Kidney epithelial cell (primary cell): ENCODE measurements around the gene ABLIM1. TPM values are rescaled to one million over a fixed set of nuclear protein-coding genes. Genes with fewer than 3 reads are reported as not detected.

Experiments used
- DNase-seq: peaks from one replicate; pipeline ENCODE4 v3.0.0-alpha.2; 2010; ENCODE audit warnings: low read depth
- H3K27me3 ChIP-seq: 2 replicates; pipeline ENCODE4 v1.6.0; 2011; ENCODE audit warnings: low read length; ENCODE audit not compliant: control insufficient read depth, insufficient read depth
- H3K36me3 ChIP-seq: 2 replicates; pipeline ENCODE4 v1.5.1; 2011; ENCODE audit warnings: low read length; ENCODE audit not compliant: control insufficient read depth, insufficient read depth
- H3K4me3 ChIP-seq: 2 replicates; pipeline ENCODE4 v1.5.1; 2011; ENCODE audit warnings: low read depth, mild to moderate bottlenecking, control low read depth, low read length
- total RNA-seq: library from RNA; depleted of rRNA; stranded (reverse); fragments of >200 nt; gene quantifications from 2 replicates; pipeline ENCODE4 v1.2.3, GENCODE V29; 2015
- TF ChIP-seq, protein P1 (sequence below): IDR thresholded peaks from 2 replicates; pipeline ENCODE4 v1.5.1; 2011; ENCODE audit warnings: mild to moderate bottlenecking, moderate library complexity, low read length, control low read depth, inconsistent platforms; ENCODE audit not compliant: insufficient read depth, poor library complexity, severe bottlenecking

Gene ABLIM1
- total RNA-seq, 1 donor from 2014 or later, result 41.9 TPM

DNA sequence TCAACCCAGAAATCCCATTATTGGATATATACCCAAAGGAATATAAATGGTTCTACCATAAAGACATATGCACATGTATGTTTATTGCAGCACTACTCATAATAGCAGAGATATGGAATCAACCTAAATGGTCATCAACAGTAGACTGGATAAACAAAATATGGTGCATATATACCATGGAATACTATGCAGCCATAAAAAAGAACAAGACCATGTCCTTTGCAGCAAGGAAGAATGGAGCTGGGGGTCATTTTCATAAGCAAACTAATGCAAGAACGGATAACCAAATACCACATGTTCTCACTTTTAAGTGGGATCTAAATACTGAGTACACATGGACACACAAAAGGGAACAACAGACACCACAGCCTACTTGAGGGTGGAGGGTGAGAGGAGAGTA lies 251.6 kb downstream of the ABLIM1 start:
- DNase-seq, result no peak
- Histone ChIP-seq H3K27me3 (no peaks in the 10 kb centered on the region), H3K4me3 (no peak overlapping the region), H3K36me3 (no peaks in the 10 kb centered on the region)
- TF ChIP-seq, protein P1, sequence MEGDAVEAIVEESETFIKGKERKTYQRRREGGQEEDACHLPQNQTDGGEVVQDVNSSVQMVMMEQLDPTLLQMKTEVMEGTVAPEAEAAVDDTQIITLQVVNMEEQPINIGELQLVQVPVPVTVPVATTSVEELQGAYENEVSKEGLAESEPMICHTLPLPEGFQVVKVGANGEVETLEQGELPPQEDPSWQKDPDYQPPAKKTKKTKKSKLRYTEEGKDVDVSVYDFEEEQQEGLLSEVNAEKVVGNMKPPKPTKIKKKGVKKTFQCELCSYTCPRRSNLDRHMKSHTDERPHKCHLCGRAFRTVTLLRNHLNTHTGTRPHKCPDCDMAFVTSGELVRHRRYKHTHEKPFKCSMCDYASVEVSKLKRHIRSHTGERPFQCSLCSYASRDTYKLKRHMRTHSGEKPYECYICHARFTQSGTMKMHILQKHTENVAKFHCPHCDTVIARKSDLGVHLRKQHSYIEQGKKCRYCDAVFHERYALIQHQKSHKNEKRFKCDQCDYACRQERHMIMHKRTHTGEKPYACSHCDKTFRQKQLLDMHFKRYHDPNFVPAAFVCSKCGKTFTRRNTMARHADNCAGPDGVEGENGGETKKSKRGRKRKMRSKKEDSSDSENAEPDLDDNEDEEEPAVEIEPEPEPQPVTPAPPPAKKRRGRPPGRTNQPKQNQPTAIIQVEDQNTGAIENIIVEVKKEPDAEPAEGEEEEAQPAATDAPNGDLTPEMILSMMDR, result no peak

DNA sequence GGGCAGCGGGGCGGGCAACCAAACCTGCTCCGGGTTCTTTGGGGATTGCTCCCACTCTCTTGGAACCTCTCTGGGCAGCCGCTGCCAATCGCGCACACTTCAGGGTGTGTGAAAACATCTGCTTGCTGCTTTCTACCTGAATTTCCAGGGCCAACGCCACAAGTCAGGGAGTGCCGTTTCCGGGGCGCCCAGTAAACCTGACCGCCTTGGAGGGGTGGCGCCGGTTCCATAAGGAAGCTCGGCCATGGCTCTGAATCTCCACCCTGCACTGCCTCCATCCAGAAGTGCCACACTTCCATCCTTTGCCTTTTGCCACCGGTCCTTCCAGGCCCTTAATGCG lies 253.1 kb downstream of the ABLIM1 start:
- no peaks in the 10 kb centered on the region for H3K36me3 ChIP-seq
- no peak for DNase-seq
- TF ChIP-seq, protein P1, result no peak
- no peaks in the 10 kb centered on the region for H3K27me3 ChIP-seq
- H3K4me3 ChIP-seq, result peak overlapping the region; percentile 78

DNA sequence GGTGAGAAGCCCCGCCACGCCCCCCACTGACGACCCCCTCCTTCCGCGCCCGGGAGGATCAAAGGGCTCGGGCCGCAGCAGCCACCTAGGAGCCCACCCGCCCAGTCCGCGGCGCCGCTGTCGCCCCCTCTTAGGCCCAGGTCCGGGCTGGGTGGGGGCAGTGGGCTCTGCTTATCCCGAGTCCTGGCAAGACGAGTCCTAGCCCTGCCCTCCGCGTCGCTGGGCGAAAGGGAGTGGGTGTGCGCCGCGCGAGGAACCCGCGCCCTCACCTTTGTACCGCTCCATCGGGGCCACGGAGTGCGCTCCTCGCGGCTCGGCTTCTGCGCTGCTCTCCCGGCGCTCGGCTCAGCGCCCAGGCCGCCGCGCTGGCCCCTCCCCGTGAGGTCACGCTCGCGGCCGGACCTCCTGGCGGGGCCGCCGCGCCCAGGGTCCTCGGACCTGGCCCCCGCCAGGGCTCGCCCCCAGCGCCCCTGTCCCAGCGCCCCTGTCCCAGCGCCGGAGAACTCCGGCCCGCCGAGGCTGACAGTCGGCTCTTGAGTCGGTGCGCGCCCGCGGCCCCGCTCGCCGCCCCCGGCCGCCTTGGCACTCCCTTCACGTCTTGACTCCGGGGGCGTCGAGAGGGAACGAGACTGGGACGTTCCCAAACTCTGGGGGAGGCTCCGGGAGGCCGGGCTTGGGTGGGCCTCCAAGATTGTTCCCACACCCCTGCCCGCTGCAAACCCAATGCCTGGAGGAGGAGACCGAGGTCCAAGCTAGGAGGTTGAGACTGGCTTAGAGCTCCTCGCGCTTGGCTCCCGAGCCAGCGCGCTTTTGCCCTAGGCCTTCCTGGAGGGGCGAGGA lies 253.7 kb downstream of the ABLIM1 start, which contains the start of gene AFAP1L2:
AFAP1L2 (minus strand) TSS at position 332 of the 840 bp plus-strand sequence; CDS start at position 285, 47 bp downstream.
- Histone ChIP-seq H3K4me3 (peak within 1 kb of the TSS; percentile 78), H3K27me3 (no peaks in the 10 kb centered on the region), H3K36me3 (no peaks in the 10 kb centered on the region)
- DNase-seq, result no peak
- TF ChIP-seq, protein P1, result no peak

DNA sequence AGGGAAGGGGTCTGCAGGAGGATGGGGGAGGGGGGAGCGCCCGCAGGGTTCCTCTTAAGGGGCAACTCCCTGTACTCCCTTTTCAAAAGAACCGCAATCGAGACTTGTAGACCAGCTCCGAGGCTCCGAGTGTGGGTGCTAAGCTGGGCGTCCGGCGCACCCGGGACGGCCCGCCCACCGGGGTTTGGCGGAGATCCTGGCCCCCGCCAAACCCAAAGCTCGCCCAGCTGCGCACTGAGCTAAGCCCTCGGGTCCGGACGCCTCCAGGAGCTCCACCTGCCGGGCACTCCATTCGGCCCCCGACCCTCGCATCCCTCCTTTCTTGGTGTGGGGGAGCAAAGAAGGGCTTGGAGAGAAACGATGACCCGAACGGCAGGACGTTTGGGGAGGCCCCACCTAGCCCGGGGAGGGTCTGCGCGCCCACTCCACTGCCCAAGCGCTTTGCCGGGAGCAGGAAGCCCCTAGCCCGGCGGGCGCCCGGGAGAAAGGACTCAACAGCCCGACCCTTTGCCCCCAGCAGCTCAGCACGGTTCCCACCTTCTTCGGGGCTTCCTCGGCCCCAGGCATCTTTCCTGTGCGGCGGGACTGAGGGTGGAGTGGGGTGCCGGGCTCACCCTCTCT lies 254.4 kb downstream of the ABLIM1 start:
- Histone ChIP-seq H3K4me3 (peak overlapping the region; percentile 78), H3K27me3 (no peaks in the 10 kb centered on the region), H3K36me3 (no peaks in the 10 kb centered on the region)
- no peak for DNase-seq
- TF ChIP-seq, protein P1, result peak; percentile 62

DNA sequence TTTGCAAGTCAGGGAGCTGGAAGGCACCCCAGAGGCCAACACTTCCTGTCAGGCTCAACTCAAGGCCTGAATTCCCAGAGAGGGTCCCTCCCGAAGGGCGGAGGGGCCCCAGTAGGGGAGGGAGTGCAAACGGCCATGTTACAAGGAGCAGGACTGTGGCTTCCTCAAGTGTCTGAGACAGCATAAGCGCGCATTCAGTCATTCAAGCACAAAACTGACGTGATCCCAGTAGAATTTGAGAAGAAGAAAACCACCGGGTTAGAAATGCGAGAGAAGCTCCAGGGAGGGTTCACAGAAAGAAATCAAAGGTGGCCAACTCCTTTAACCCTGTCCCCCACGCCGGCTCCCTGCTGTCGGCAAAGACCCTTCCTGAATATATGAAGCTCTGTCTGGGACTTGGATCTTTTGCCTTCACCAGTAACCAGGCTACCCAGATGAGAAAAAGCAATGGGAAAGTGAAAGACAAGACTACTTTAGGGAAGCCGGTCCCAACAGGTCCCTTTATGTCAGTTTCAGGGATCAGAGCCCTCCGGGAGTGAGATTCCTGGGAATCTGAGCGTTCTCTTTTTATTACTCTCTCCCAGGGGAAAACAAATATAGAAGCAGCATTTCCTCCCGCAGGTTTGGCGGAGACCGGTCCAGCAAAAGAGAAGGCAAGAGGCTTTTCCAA lies 255.1 kb downstream of the ABLIM1 start:
- peak overlapping the region; percentile 78 for H3K4me3 ChIP-seq
- TF ChIP-seq, protein P1, result no peak
- H3K36me3 ChIP-seq, result no peaks in the 10 kb centered on the region
- no peak for DNase-seq
- H3K27me3 ChIP-seq, result no peaks in the 10 kb centered on the region
